IMR-90 (cell line): ENCODE data around the gene DVL2. TPM values are rescaled to one million over a fixed set of nuclear protein-coding genes. Genes with fewer than 3 reads are reported as not detected.

Source experiments
- ATAC-seq: fragments of 200-7000 bp; cut with Tn5 transposase; 2 replicates; pipeline ENCODE4 v1.9.1; 2020; ENCODE audit warnings: low read depth, mild to moderate bottlenecking, moderate library complexity
- BruUV-seq: library from RNA; stranded (reverse); fragments of 400-500 nt; replicated peaks from 2 replicates; lab custom pipeline; 2021; lab: Mats Ljungman, UMichigan
- CTCF ChIA-PET: fragments of 300-600 bp; formaldehyde crosslinking; extraction: SDS; loops from one replicate; lab custom pipeline; 2021; ENCODE audit warnings: antibody characterized with exemption; lab: Yijun Ruan, JAX
- POLR2A ChIA-PET: fragments of 300-600 bp; sonication (Branson Sonifier 250); formaldehyde crosslinking; loops from one replicate; lab custom pipeline; 2022; ENCODE audit warnings: antibody characterized with exemption; ENCODE audit not compliant: unreplicated experiment; lab: Charles Lee
- DNase-seq: peaks from one replicate; pipeline ENCODE4 v3.0.0; 2013
- H2AFZ ChIP-seq: replicated peaks from 2 replicates; pipeline ENCODE3; 2013; ENCODE audit warnings: low read length, mild to moderate bottlenecking; ENCODE audit not compliant: poor library complexity
- H2AK5ac ChIP-seq: 2 replicates; pipeline ENCODE4 v1.6.1; 2013; ENCODE audit warnings: low read depth, low read length, inconsistent platforms
- H2AK9ac ChIP-seq: replicated peaks from 2 replicates; pipeline ENCODE3; 2013; ENCODE audit warnings: mild to moderate bottlenecking, low read depth, low read length, moderate library complexity; ENCODE audit not compliant: poor library complexity
- H2BK120ac ChIP-seq: 2 replicates; pipeline ENCODE4 v1.6.1; 2013; ENCODE audit warnings: low read depth, low read length, inconsistent platforms
- H2BK15ac ChIP-seq: 3 replicates; pipeline ENCODE4 v1.6.1; 2013; ENCODE audit warnings: low read depth, low read length, inconsistent platforms
- H2BK20ac ChIP-seq: 2 replicates; pipeline ENCODE4 v1.6.1; 2013; ENCODE audit warnings: low read depth, mild to moderate bottlenecking, inconsistent platforms, low read length, moderate library complexity
- H2BK5ac ChIP-seq: 2 replicates; pipeline ENCODE4 v1.6.1; 2013; ENCODE audit warnings: mild to moderate bottlenecking, low read depth, low read length, inconsistent platforms; ENCODE audit not compliant: poor library complexity, severe bottlenecking
- H3K14ac ChIP-seq: replicated peaks from 2 replicates; pipeline ENCODE4 v1.6.1; 2013; ENCODE audit warnings: low read depth, low read length, inconsistent platforms
- H3K18ac ChIP-seq: 2 replicates; pipeline ENCODE4 v1.6.1; 2013; ENCODE audit warnings: low read depth, low read length, control low read depth
- H3K23ac ChIP-seq: 2 replicates; pipeline ENCODE4 v1.6.1; 2013; ENCODE audit warnings: low read depth, low read length, inconsistent platforms
- H3K27ac ChIP-seq: 2 replicates; pipeline ENCODE4 v1.5.1; 2013; ENCODE audit warnings: mild to moderate bottlenecking, control low read depth, low read length; ENCODE audit not compliant: insufficient read depth
- H3K27me3 ChIP-seq: 2 replicates; pipeline ENCODE4 v1.6.1; 2013; ENCODE audit warnings: low read length; ENCODE audit not compliant: control insufficient read depth, insufficient read depth
- H3K36me3 ChIP-seq: 2 replicates; pipeline ENCODE4 v1.6.1; 2013; ENCODE audit warnings: low read length, mixed read lengths; ENCODE audit not compliant: control insufficient read depth, insufficient read depth
- H3K4ac ChIP-seq: 2 replicates; pipeline ENCODE4 v1.6.1; 2013; ENCODE audit warnings: low read depth, low read length, inconsistent platforms
- H3K4me1 ChIP-seq: 2 replicates; pipeline ENCODE4 v1.6.1; 2013; ENCODE audit warnings: low read length, mixed read lengths; ENCODE audit not compliant: control insufficient read depth, insufficient read depth
- H3K4me2 ChIP-seq: 2 replicates; pipeline ENCODE4 v1.6.1; 2013; ENCODE audit warnings: low read depth, mild to moderate bottlenecking, control low read depth, low read length, moderate library complexity
- H3K4me3 ChIP-seq: 2 replicates; pipeline ENCODE4 v1.5.1; 2013; ENCODE audit warnings: low read depth, mild to moderate bottlenecking, control low read depth, low read length, moderate library complexity; ENCODE audit not compliant: insufficient read depth
- H3K56ac ChIP-seq: 2 replicates; pipeline ENCODE4 v1.6.1; 2013; ENCODE audit warnings: low read length, inconsistent platforms; ENCODE audit not compliant: insufficient read depth; ENCODE audit errors: extremely low read depth
- H3K79me1 ChIP-seq, 2 experiments: 2 replicates each; pipeline ENCODE4 v1.6.1; 2013; ENCODE audit warnings: low read length in 2 of 2, inconsistent platforms in 1 of 2, low read depth in 1 of 2
- H3K9ac ChIP-seq: 2 replicates; pipeline ENCODE4 v1.6.1; 2013; ENCODE audit warnings: low read depth, low read length, control low read depth
- H3K9me1 ChIP-seq: 2 replicates; pipeline ENCODE4 v1.6.1; 2013; ENCODE audit warnings: low read length, inconsistent platforms; ENCODE audit not compliant: insufficient read depth
- H3K9me3 ChIP-seq: 2 replicates; pipeline ENCODE4 v1.6.1; 2013; ENCODE audit warnings: low read length; ENCODE audit not compliant: control insufficient read depth, insufficient read depth
- H4K20me1 ChIP-seq: 2 replicates; pipeline ENCODE4 v1.6.1; 2013; ENCODE audit warnings: low read length, inconsistent platforms; ENCODE audit not compliant: insufficient read depth
- H4K5ac ChIP-seq: 2 replicates; pipeline ENCODE4 v1.6.1; 2013; ENCODE audit warnings: mild to moderate bottlenecking, low read depth, low read length, control low read depth
- H4K8ac ChIP-seq, 2 experiments: 2 replicates each; pipeline ENCODE4 v1.6.1; 2013; ENCODE audit warnings: low read depth in 2 of 2, low read length in 2 of 2, control low read depth in 1 of 2, inconsistent platforms in 1 of 2
- H4K91ac ChIP-seq: 2 replicates; pipeline ENCODE4 v1.6.1; 2013; ENCODE audit warnings: low read depth, low read length, inconsistent platforms; ENCODE audit not compliant: insufficient read depth
- BHLHE40 ChIP-seq: fragments of 150-350 bp; IDR thresholded peaks from 2 replicates; pipeline ENCODE4 v1.6.1; 2016; ENCODE audit warnings: mild to moderate bottlenecking, low read depth, low read length
- CEBPB ChIP-seq: IDR thresholded peaks from 2 replicates; pipeline ENCODE4 v1.6.1; 2012; ENCODE audit warnings: low read depth, low read length, improper control_type of control experiment
- CHD1 ChIP-seq: IDR thresholded peaks from 2 replicates; pipeline ENCODE4 v1.6.1; 2012; ENCODE audit warnings: low read depth, low read length, improper control_type of control experiment
- ELK1 ChIP-seq: fragments of 150-350 bp; IDR thresholded peaks from 2 replicates; pipeline ENCODE4 v1.6.1; 2016; ENCODE audit warnings: low read depth, mild to moderate bottlenecking, low read length, moderate library complexity, borderline replicate concordance
- FOS ChIP-seq: fragments of 150-350 bp; IDR thresholded peaks from 2 replicates; pipeline ENCODE4 v1.6.1; 2016; ENCODE audit warnings: low read depth, low read length
- MAFK ChIP-seq: IDR thresholded peaks from 2 replicates; pipeline ENCODE4 v1.6.1; 2012; ENCODE audit warnings: low read depth, low read length, improper control_type of control experiment
- MAZ ChIP-seq: IDR thresholded peaks from 2 replicates; pipeline ENCODE4 v1.6.1; 2012; ENCODE audit warnings: low read depth, mild to moderate bottlenecking, low read length, improper control_type of control experiment, moderate library complexity, borderline replicate concordance
- MXI1 ChIP-seq: IDR thresholded peaks from 2 replicates; pipeline ENCODE4 v1.6.1; 2012; ENCODE audit warnings: low read depth, mild to moderate bottlenecking, low read length, moderate library complexity, borderline replicate concordance
- NFE2L2 ChIP-seq: fragments of 150-350 bp; IDR thresholded peaks from 2 replicates; pipeline ENCODE4 v1.6.1; 2016; ENCODE audit warnings: low read depth, mild to moderate bottlenecking, low read length
- POLR2A ChIP-seq: IDR thresholded peaks from 2 replicates; pipeline ENCODE4 v1.6.1; 2012; ENCODE audit warnings: mild to moderate bottlenecking, low read depth, low read length
- RAD21 ChIP-seq: IDR thresholded peaks from 2 replicates; pipeline ENCODE4 v1.6.1; 2012; ENCODE audit warnings: low read length, improper control_type of control experiment
- RCOR1 ChIP-seq: IDR thresholded peaks from 2 replicates; pipeline ENCODE4 v1.6.1; 2012; ENCODE audit warnings: mild to moderate bottlenecking, low read length, improper control_type of control experiment; ENCODE audit not compliant: insufficient replicate concordance
- RFX5 ChIP-seq: IDR thresholded peaks from 2 replicates; pipeline ENCODE4 v1.8.0; 2012; ENCODE audit warnings: low read depth, mild to moderate bottlenecking, low read length, moderate library complexity
- SMC3 ChIP-seq: fragments of 150-350 bp; IDR thresholded peaks from 2 replicates; pipeline ENCODE4 v1.6.1; 2016; ENCODE audit warnings: low read depth, mild to moderate bottlenecking, antibody characterized with exemption, low read length, moderate library complexity
- WGBS, 2 experiments: methylation state at CpG; one replicate each; pipeline versions ENCODE4 v1.1.5 to v1.1.7; 2013; ENCODE audit warnings: missing lambda C conversion rate in 2 of 2; ENCODE audit not compliant: insufficient read length in 1 of 2; ENCODE audit errors: extremely low coverage in 2 of 2; 5-methylcytosine and 5-hydroxymethylcytosine counted together
- dilution Hi-C: fragments of 300-500 bp; cut with HindIII; formaldehyde crosslinking; loops from one replicate; pipeline ENCODE4 v1.14.3; 2018; ENCODE audit warnings: low sequenced_read_pairs; ENCODE audit not compliant: unreplicated experiment
- in situ Hi-C: fragments of 300-500 bp; cut with MboI; formaldehyde crosslinking; loops from 3 replicates; pipeline ENCODE4 v1.14.3; 2019; ENCODE audit warnings: low sequenced_read_pairs, inconsistent platforms, mixed read lengths
- intact Hi-C: fragments of 100-400 bp; cut with micrococcal nuclease; formaldehyde crosslinking; loops from 2 replicates; pipeline ENCODE4 v1.10.0; 2022
- polyA plus RNA-seq, 3 experiments: library from polyadenylated mRNA; depleted of rRNA; stranded (reverse); fragments of >200 nt; gene quantifications; 2 replicates each; pipeline ENCODE4 v1.2.3, GENCODE V29; 2012; ENCODE audit warnings: low replicate concordance in 1 of 3
- total RNA-seq: library from RNA; depleted of rRNA; stranded (reverse); fragments of >200 nt; gene quantifications from 2 replicates; pipeline ENCODE4 v1.2.3, GENCODE V29; 2012
- TF ChIP-seq, protein P1 (sequence below): fragments of 150-350 bp; IDR thresholded peaks from 2 replicates; pipeline ENCODE4 v1.6.1; 2017; ENCODE audit warnings: mild to moderate bottlenecking, antibody characterized with exemption, low read length, low read depth
- TF ChIP-seq, protein P2 (sequence below): conservative IDR thresholded peaks from 2 replicates; pipeline ENCODE4 v1.5.1; 2012; ENCODE audit warnings: mild to moderate bottlenecking, low read depth, low read length, improper control_type of control experiment

DVL2 gene
- total and polyA plus RNA-seq, 2 of the 4 experiments (the other 2 are of a cell fraction): 11.8 to 21.3 TPM

DNA sequence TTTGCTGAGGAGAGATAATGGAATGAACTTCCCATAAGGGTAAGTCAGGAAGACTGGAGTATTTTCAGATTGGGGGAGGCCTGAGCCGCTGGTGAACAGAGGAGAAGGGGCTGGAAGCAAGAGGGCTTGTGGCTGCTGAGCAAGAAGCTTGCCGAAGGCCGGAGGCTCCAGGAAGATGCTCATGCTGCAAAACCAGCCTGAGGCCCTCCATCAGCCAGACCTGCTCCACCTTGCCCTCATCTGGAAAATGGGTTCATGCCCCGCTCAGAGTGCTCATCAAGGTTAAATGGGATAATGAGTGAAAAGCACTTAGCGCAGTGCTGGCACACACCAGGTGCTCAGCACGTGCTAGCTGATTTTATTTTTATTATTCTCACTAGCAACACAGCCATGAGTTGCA lies 49.7 kb downstream of the DVL2 start:
- Histone ChIP-seq H4K91ac (no peak overlapping the region), H3K9me3 (no peaks in the 10 kb centered on the region), H3K4me1 (no peaks in the 10 kb centered on the region), H3K9me1 (no peaks in the 10 kb centered on the region; the same call in 1 of the 2 replicates), H3K36me3 (peaks cover 9% of the 10 kb centered on the region), H4K20me1 (no peaks in the 10 kb centered on the region), H3K56ac (no peak overlapping the region), H3K27me3 (no peaks in the 10 kb centered on the region), H2BK120ac (no peak overlapping the region), H3K4me2 (no peak overlapping the region), H2AFZ (no peak overlapping the region), H3K23ac (no peak overlapping the region), H3K4ac (no peak overlapping the region), H4K8ac (no peak overlapping the region), H4K5ac (no peak overlapping the region), H2BK5ac (no peak overlapping the region), H2AK5ac (no peak overlapping the region), H3K9ac (no peak overlapping the region), H3K27ac (no peak overlapping the region), H3K14ac (no peak overlapping the region), H2BK15ac (no peak overlapping the region), H2AK9ac (no peak overlapping the region), H3K18ac (no peak overlapping the region), H2BK20ac (no peak overlapping the region), H3K79me1 (no peaks in the 10 kb centered on the region; a peak in 1 of 4 replicates), H3K4me3 (no peak overlapping the region)
- no TSS peak for BruUV-seq
- no peak for ATAC-seq
- no peak for DNase-seq
- intact Hi-C loops: no loop called here
- in situ Hi-C loops: no loop called here
- CTCF ChIA-PET: no interaction called here
- TF ChIP-seq, protein P1, sequence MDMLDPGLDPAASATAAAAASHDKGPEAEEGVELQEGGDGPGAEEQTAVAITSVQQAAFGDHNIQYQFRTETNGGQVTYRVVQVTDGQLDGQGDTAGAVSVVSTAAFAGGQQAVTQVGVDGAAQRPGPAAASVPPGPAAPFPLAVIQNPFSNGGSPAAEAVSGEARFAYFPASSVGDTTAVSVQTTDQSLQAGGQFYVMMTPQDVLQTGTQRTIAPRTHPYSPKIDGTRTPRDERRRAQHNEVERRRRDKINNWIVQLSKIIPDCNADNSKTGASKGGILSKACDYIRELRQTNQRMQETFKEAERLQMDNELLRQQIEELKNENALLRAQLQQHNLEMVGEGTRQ: no peak
- TF ChIP-seq ELK1: no peak
- TF ChIP-seq, protein P2, sequence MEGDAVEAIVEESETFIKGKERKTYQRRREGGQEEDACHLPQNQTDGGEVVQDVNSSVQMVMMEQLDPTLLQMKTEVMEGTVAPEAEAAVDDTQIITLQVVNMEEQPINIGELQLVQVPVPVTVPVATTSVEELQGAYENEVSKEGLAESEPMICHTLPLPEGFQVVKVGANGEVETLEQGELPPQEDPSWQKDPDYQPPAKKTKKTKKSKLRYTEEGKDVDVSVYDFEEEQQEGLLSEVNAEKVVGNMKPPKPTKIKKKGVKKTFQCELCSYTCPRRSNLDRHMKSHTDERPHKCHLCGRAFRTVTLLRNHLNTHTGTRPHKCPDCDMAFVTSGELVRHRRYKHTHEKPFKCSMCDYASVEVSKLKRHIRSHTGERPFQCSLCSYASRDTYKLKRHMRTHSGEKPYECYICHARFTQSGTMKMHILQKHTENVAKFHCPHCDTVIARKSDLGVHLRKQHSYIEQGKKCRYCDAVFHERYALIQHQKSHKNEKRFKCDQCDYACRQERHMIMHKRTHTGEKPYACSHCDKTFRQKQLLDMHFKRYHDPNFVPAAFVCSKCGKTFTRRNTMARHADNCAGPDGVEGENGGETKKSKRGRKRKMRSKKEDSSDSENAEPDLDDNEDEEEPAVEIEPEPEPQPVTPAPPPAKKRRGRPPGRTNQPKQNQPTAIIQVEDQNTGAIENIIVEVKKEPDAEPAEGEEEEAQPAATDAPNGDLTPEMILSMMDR: no peak
- no peak for TF ChIP-seq CHD1
- no peak for TF ChIP-seq NFE2L2
- TF ChIP-seq MAZ: no peak
- TF ChIP-seq SMC3: no peak
- TF ChIP-seq RFX5: no peak
- no peak for TF ChIP-seq CEBPB
- no peak for TF ChIP-seq MAFK
- TF ChIP-seq MXI1: no peak
- TF ChIP-seq RCOR1: no peak
- no peak for TF ChIP-seq BHLHE40
- TF ChIP-seq POLR2A: no peak
- TF ChIP-seq FOS: no peak
- TF ChIP-seq RAD21: no peak
- POLR2A ChIA-PET: no interaction called here
- dilution Hi-C loops: no loop called here
- no CpG with 5 or more reads among the region's 6 CpGs for WGBS, 2 experiments
